ENCODE measurements around the gene STAG1. TPM values are rescaled to one million over a fixed set of nuclear protein-coding genes. Genes with fewer than 3 reads are reported as not detected.

Gene STAG1
- total RNA-seq, 2 donors from 2014 or later: 26.8 to 29.8 TPM

- H3K4me3 Mint-ChIP-seq: no peak overlapping the region
- Histone ChIP-seq H3K36me3 (ENCODE audit: control insufficient read depth, insufficient read depth, low read length) (peaks cover 36% of the 10 kb centered on the region), H3K27me3 (ENCODE audit: control insufficient read depth, insufficient read depth, low read length, poor library complexity, severe bottlenecking) (no peaks in the 10 kb centered on the region), H3K27ac (ENCODE audit: low read depth, low read length) (no peak overlapping the region), H3K4me1 (ENCODE audit: control insufficient read depth, insufficient read depth, low read length) (no peaks in the 10 kb centered on the region), H3K9me3 (ENCODE audit: control insufficient read depth, low read length) (no peaks in the 10 kb centered on the region), H3K4me3 (ENCODE audit: low read length) (no peak overlapping the region), H3K9ac (ENCODE audit: extremely low read depth, low read length, poor library complexity, severe bottlenecking) (no peak overlapping the region)
- peaks cover 19% of the 10 kb centered on the region for H3K36me3 Mint-ChIP-seq (ENCODE audit: low read depth)
- H3K9me3 Mint-ChIP-seq: no peaks in the 10 kb centered on the region
- TF ChIP-seq CTCF (conservative IDR thresholded peaks at IDR 0.05): no peak
- H3K27ac Mint-ChIP-seq: no peak overlapping the region
- no peak for DNase-seq
- no peaks in the 10 kb centered on the region for H3K4me1 Mint-ChIP-seq
- no peaks in the 10 kb centered on the region for H3K27me3 Mint-ChIP-seq (ENCODE audit: insufficient read depth)
Measured at GRCh38 chr3:136414476-136414875, 337.7 kb downstream of the STAG1 start.

GRCh38 chr3:136412307-136412706, 339.9 kb downstream of the STAG1 start:
- Histone ChIP-seq H3K27me3 (ENCODE audit: control insufficient read depth, insufficient read depth, low read length, poor library complexity, severe bottlenecking) (no peaks in the 10 kb centered on the region), H3K9ac (ENCODE audit: extremely low read depth, low read length, poor library complexity, severe bottlenecking) (no peak overlapping the region), H3K27ac (ENCODE audit: low read depth, low read length) (no peak overlapping the region), H3K36me3 (ENCODE audit: control insufficient read depth, insufficient read depth, low read length) (peaks cover 20% of the 10 kb centered on the region), H3K4me1 (ENCODE audit: control insufficient read depth, insufficient read depth, low read length) (no peaks in the 10 kb centered on the region), H3K4me3 (ENCODE audit: low read length) (no peak overlapping the region), H3K9me3 (ENCODE audit: control insufficient read depth, low read length) (no peaks in the 10 kb centered on the region)
- no peak for DNase-seq
- H3K36me3 Mint-ChIP-seq (ENCODE audit: low read depth): peaks cover 11% of the 10 kb centered on the region
- no peak overlapping the region for H3K27ac Mint-ChIP-seq
- H3K27me3 Mint-ChIP-seq (ENCODE audit: insufficient read depth): no peaks in the 10 kb centered on the region
- H3K4me3 Mint-ChIP-seq: no peak overlapping the region
- TF ChIP-seq CTCF (conservative IDR thresholded peaks at IDR 0.05): no peak
- H3K9me3 Mint-ChIP-seq: no peaks in the 10 kb centered on the region
- no peaks in the 10 kb centered on the region for H3K4me1 Mint-ChIP-seq
- 98 to 100% methylated on average over 2 to 4 of the region's 4 CpGs for WGBS, 2 experiments (ENCODE audit: insufficient coverage in 1 of 2, insufficient read length in 1 of 2)

GRCh38 chr3:136409549-136409948, 342.6 kb downstream of the STAG1 start:
- no peaks in the 10 kb centered on the region for H3K27me3 Mint-ChIP-seq (ENCODE audit: insufficient read depth)
- no peaks in the 10 kb centered on the region for H3K27me3 ChIP-seq (ENCODE audit: control insufficient read depth, insufficient read depth, low read length, poor library complexity, severe bottlenecking)
- H3K9me3 Mint-ChIP-seq: no peaks in the 10 kb centered on the region
- H3K4me1 Mint-ChIP-seq: peaks cover under 1% of the 10 kb centered on the region
- no peak overlapping the region for H3K4me3 Mint-ChIP-seq
- H3K9ac ChIP-seq (ENCODE audit: extremely low read depth, low read length, poor library complexity, severe bottlenecking): no peak overlapping the region
- peaks cover 13% of the 10 kb centered on the region for H3K36me3 ChIP-seq (ENCODE audit: control insufficient read depth, insufficient read depth, low read length)
- no peak overlapping the region for H3K27ac ChIP-seq (ENCODE audit: low read depth, low read length)
- no peak for DNase-seq
- H3K4me1 ChIP-seq (ENCODE audit: control insufficient read depth, insufficient read depth, low read length): no peaks in the 10 kb centered on the region
- no peak overlapping the region for H3K27ac Mint-ChIP-seq
- no peak for TF ChIP-seq CTCF (conservative IDR thresholded peaks at IDR 0.05)
- H3K9me3 ChIP-seq (ENCODE audit: control insufficient read depth, low read length): no peaks in the 10 kb centered on the region
- 100% methylated on average over 3 of the region's 3 CpGs; no CpG with 5 or more reads in 1 of the 2 experiments for WGBS, 2 experiments (ENCODE audit: insufficient coverage in 1 of 2, insufficient read length in 1 of 2)
- peaks cover 8% of the 10 kb centered on the region for H3K36me3 Mint-ChIP-seq (ENCODE audit: low read depth)
- no peak overlapping the region for H3K4me3 ChIP-seq (ENCODE audit: low read length)

Measured in endodermal cell (in vitro differentiated cells).